Gastroesophageal sphincter (tissue), 4 donors: Measurements from ENCODE around the gene SPINK1. TPM values are rescaled to one million over a fixed set of nuclear protein-coding genes. Genes with fewer than 3 reads are reported as not detected.

Source experiments
- ATAC-seq: fragments of 150-250 bp; one replicate; pipeline ENCODE4 v1.9.1; 2016; ENCODE audit warnings: mild to moderate bottlenecking, moderate library complexity
- H3K27ac ChIP-seq, 4 donors: fragments of 200-600 bp; sonication (generic) in 3 of 4; 1 replicate in 3 of 4; 2 replicates in 1 of 4; pipeline ENCODE4 v1.5.1; 2016 to 2019
- H3K27me3 ChIP-seq: fragments of 200-600 bp; sonication (generic); one replicate; pipeline ENCODE4 v1.5.1; 2019
- H3K36me3 ChIP-seq, 2 donors: fragments of 200-600 bp; sonication (generic); one replicate each; pipeline ENCODE4 v1.5.1; 2019; ENCODE audit warnings: control low read depth in 1 of 2
- H3K4me1 ChIP-seq, 3 donors: fragments of 200-600 bp; sonication (generic); 1 replicate in 2 of 3; 2 replicates in 1 of 3; pipeline ENCODE4 v1.5.1; 2016 to 2019; ENCODE audit warnings: control low read depth in 2 of 3
- H3K4me3 ChIP-seq, 2 donors: fragments of 200-600 bp; sonication (generic); one replicate each; pipeline ENCODE4 v1.5.1; 2019; ENCODE audit warnings: mild to moderate bottlenecking in 1 of 2, moderate library complexity in 1 of 2
- H3K9me3 ChIP-seq, 3 donors: fragments of 200-600 bp; sonication (generic); one replicate each; pipeline ENCODE4 v1.5.1; 2017 to 2019; ENCODE audit warnings: control low read depth in 2 of 3
- CTCF ChIP-seq, 4 experiments: fragments of 200-600 bp in 2 of 4; fragments of 450-650 bp in 2 of 4; sonication (generic) in 1 of 4; IDR thresholded peaks; one replicate each; pipeline ENCODE4 v1.5.1; 2017 to 2019; ENCODE audit warnings: antibody characterized with exemption in 4 of 4, mild to moderate bottlenecking in 2 of 4, moderate library complexity in 2 of 4
- EP300 ChIP-seq: sonication (generic); formaldehyde crosslinking; IDR thresholded peaks from one replicate; pipeline ENCODE4 v1.6.1; 2017; ENCODE audit warnings: antibody characterized with exemption, mild to moderate bottlenecking
- POLR2A ChIP-seq, 2 donors: fragments of 450-650 bp; IDR thresholded peaks; one replicate each; pipeline ENCODE4 v1.6.1; 2017; ENCODE audit warnings: antibody characterized with exemption in 2 of 2, mild to moderate bottlenecking in 2 of 2, moderate library complexity in 1 of 2
- POLR2AphosphoS5 ChIP-seq: sonication (generic); formaldehyde crosslinking; IDR thresholded peaks from one replicate; pipeline ENCODE4 v1.6.1; 2017; ENCODE audit warnings: antibody characterized with exemption
- WGBS, 2 donors: methylation state at CpG; one replicate each; pipeline ENCODE4 v1.1.5; 2018; ENCODE audit warnings: low coverage in 1 of 2; 5-methylcytosine and 5-hydroxymethylcytosine counted together
- total RNA-seq, 4 donors: library from RNA; depleted of rRNA; stranded (reverse); fragments of >200 nt; gene quantifications; one replicate each; pipeline ENCODE4 v1.1.0, GENCODE V29; 2016

The SPINK1 gene
- total RNA-seq, 4 donors from 2014 or later, result not detected

- Histone ChIP-seq H3K27ac (no peak overlapping the region), H3K9me3 (no peaks in the 10 kb centered on the region), H3K27me3 (no peaks in the 10 kb centered on the region), H3K36me3 (no peaks in the 10 kb centered on the region), H3K4me1 (peaks cover 0 to 2% (median 0%) of the 10 kb centered on the region in 3 donors), H3K4me3 (no peak overlapping the region)
- ATAC-seq, result no peak
- WGBS, 2 donors, result 91 to 93% methylated on average over 4 of the region's 4 CpGs
- TF ChIP-seq POLR2A (IDR thresholded peaks at IDR 0.05) (no peak), CTCF (IDR thresholded peaks at IDR 0.05) (no peak), EP300 (no peak), POLR2AphosphoS5 (no peak)
These were observed 54.5 kb downstream of the SPINK1 start for GRCh38 chr5:147776989-147777388.

Other genes with a start within 250 kb of the SPINK1 start
- gene JAKMIP2, start 48.9 kb downstream of the SPINK1 start, total RNA-seq, result 1 to 10 TPM in 1 of 4 donors, under 1 TPM in 3; 0.62 to 2.3 (median 0.79) TPM
- gene SCGB3A2, start 47.0 kb upstream of the SPINK1 start, total RNA-seq, result not detected
- gene C5orf46, start 74.9 kb upstream of the SPINK1 start, total RNA-seq, result not detected
- 10 to 100 TPM in 1 of 4 donors, 1 to 10 TPM in 2, under 1 TPM in 1; 0.94 to 47.0 (median 1.6) TPM for gene SPINK5, start 232.3 kb upstream of the SPINK1 start, total RNA-seq